IMR-90 (cell line): ENCODE measurements around the gene MRAP. TPM values are rescaled to one million over a fixed set of nuclear protein-coding genes. Genes with fewer than 3 reads are reported as not detected.

ENCODE experiments used
- ATAC-seq: fragments of 200-7000 bp; cut with Tn5 transposase; 2 replicates; pipeline ENCODE4 v1.9.1; 2020; ENCODE audit warnings: low read depth, mild to moderate bottlenecking, moderate library complexity
- BruUV-seq: library from RNA; stranded (reverse); fragments of 400-500 nt; replicated peaks from 2 replicates; lab custom pipeline; 2021; lab: Mats Ljungman, UMichigan
- CTCF ChIA-PET: fragments of 300-600 bp; formaldehyde crosslinking; extraction: SDS; loops from one replicate; lab custom pipeline; 2021; ENCODE audit warnings: antibody characterized with exemption; lab: Yijun Ruan, JAX
- POLR2A ChIA-PET: fragments of 300-600 bp; sonication (Branson Sonifier 250); formaldehyde crosslinking; loops from one replicate; lab custom pipeline; 2022; ENCODE audit warnings: antibody characterized with exemption; ENCODE audit not compliant: unreplicated experiment; lab: Charles Lee
- DNase-seq: peaks from one replicate; pipeline ENCODE4 v3.0.0; 2013
- H2AFZ ChIP-seq: replicated peaks from 2 replicates; pipeline ENCODE3; 2013; ENCODE audit warnings: low read length, mild to moderate bottlenecking; ENCODE audit not compliant: poor library complexity
- H2AK5ac ChIP-seq: 2 replicates; pipeline ENCODE4 v1.6.1; 2013; ENCODE audit warnings: low read depth, low read length, inconsistent platforms
- H2AK9ac ChIP-seq: replicated peaks from 2 replicates; pipeline ENCODE3; 2013; ENCODE audit warnings: mild to moderate bottlenecking, low read depth, low read length, moderate library complexity; ENCODE audit not compliant: poor library complexity
- H2BK120ac ChIP-seq: 2 replicates; pipeline ENCODE4 v1.6.1; 2013; ENCODE audit warnings: low read depth, low read length, inconsistent platforms
- H2BK15ac ChIP-seq: 3 replicates; pipeline ENCODE4 v1.6.1; 2013; ENCODE audit warnings: low read depth, low read length, inconsistent platforms
- H2BK20ac ChIP-seq: 2 replicates; pipeline ENCODE4 v1.6.1; 2013; ENCODE audit warnings: low read depth, mild to moderate bottlenecking, inconsistent platforms, low read length, moderate library complexity
- H2BK5ac ChIP-seq: 2 replicates; pipeline ENCODE4 v1.6.1; 2013; ENCODE audit warnings: mild to moderate bottlenecking, low read depth, low read length, inconsistent platforms; ENCODE audit not compliant: poor library complexity, severe bottlenecking
- H3K14ac ChIP-seq: replicated peaks from 2 replicates; pipeline ENCODE4 v1.6.1; 2013; ENCODE audit warnings: low read depth, low read length, inconsistent platforms
- H3K18ac ChIP-seq: 2 replicates; pipeline ENCODE4 v1.6.1; 2013; ENCODE audit warnings: low read depth, low read length, control low read depth
- H3K23ac ChIP-seq: 2 replicates; pipeline ENCODE4 v1.6.1; 2013; ENCODE audit warnings: low read depth, low read length, inconsistent platforms
- H3K27ac ChIP-seq: 2 replicates; pipeline ENCODE4 v1.5.1; 2013; ENCODE audit warnings: mild to moderate bottlenecking, control low read depth, low read length; ENCODE audit not compliant: insufficient read depth
- H3K27me3 ChIP-seq: 2 replicates; pipeline ENCODE4 v1.6.1; 2013; ENCODE audit warnings: low read length; ENCODE audit not compliant: control insufficient read depth, insufficient read depth
- H3K36me3 ChIP-seq: 2 replicates; pipeline ENCODE4 v1.6.1; 2013; ENCODE audit warnings: low read length, mixed read lengths; ENCODE audit not compliant: control insufficient read depth, insufficient read depth
- H3K4ac ChIP-seq: 2 replicates; pipeline ENCODE4 v1.6.1; 2013; ENCODE audit warnings: low read depth, low read length, inconsistent platforms
- H3K4me1 ChIP-seq: 2 replicates; pipeline ENCODE4 v1.6.1; 2013; ENCODE audit warnings: low read length, mixed read lengths; ENCODE audit not compliant: control insufficient read depth, insufficient read depth
- H3K4me2 ChIP-seq: 2 replicates; pipeline ENCODE4 v1.6.1; 2013; ENCODE audit warnings: low read depth, mild to moderate bottlenecking, control low read depth, low read length, moderate library complexity
- H3K4me3 ChIP-seq: 2 replicates; pipeline ENCODE4 v1.5.1; 2013; ENCODE audit warnings: low read depth, mild to moderate bottlenecking, control low read depth, low read length, moderate library complexity; ENCODE audit not compliant: insufficient read depth
- H3K56ac ChIP-seq: 2 replicates; pipeline ENCODE4 v1.6.1; 2013; ENCODE audit warnings: low read length, inconsistent platforms; ENCODE audit not compliant: insufficient read depth; ENCODE audit errors: extremely low read depth
- H3K79me1 ChIP-seq, 2 experiments: 2 replicates each; pipeline ENCODE4 v1.6.1; 2013; ENCODE audit warnings: low read length in 2 of 2, inconsistent platforms in 1 of 2, low read depth in 1 of 2
- H3K9ac ChIP-seq: 2 replicates; pipeline ENCODE4 v1.6.1; 2013; ENCODE audit warnings: low read depth, low read length, control low read depth
- H3K9me1 ChIP-seq: 2 replicates; pipeline ENCODE4 v1.6.1; 2013; ENCODE audit warnings: low read length, inconsistent platforms; ENCODE audit not compliant: insufficient read depth
- H3K9me3 ChIP-seq: 2 replicates; pipeline ENCODE4 v1.6.1; 2013; ENCODE audit warnings: low read length; ENCODE audit not compliant: control insufficient read depth, insufficient read depth
- H4K20me1 ChIP-seq: 2 replicates; pipeline ENCODE4 v1.6.1; 2013; ENCODE audit warnings: low read length, inconsistent platforms; ENCODE audit not compliant: insufficient read depth
- H4K5ac ChIP-seq: 2 replicates; pipeline ENCODE4 v1.6.1; 2013; ENCODE audit warnings: mild to moderate bottlenecking, low read depth, low read length, control low read depth
- H4K8ac ChIP-seq, 2 experiments: 2 replicates each; pipeline ENCODE4 v1.6.1; 2013; ENCODE audit warnings: low read depth in 2 of 2, low read length in 2 of 2, control low read depth in 1 of 2, inconsistent platforms in 1 of 2
- H4K91ac ChIP-seq: 2 replicates; pipeline ENCODE4 v1.6.1; 2013; ENCODE audit warnings: low read depth, low read length, inconsistent platforms; ENCODE audit not compliant: insufficient read depth
- BHLHE40 ChIP-seq: fragments of 150-350 bp; IDR thresholded peaks from 2 replicates; pipeline ENCODE4 v1.6.1; 2016; ENCODE audit warnings: mild to moderate bottlenecking, low read depth, low read length
- CEBPB ChIP-seq: IDR thresholded peaks from 2 replicates; pipeline ENCODE4 v1.6.1; 2012; ENCODE audit warnings: low read depth, low read length, improper control_type of control experiment
- CHD1 ChIP-seq: IDR thresholded peaks from 2 replicates; pipeline ENCODE4 v1.6.1; 2012; ENCODE audit warnings: low read depth, low read length, improper control_type of control experiment
- FOS ChIP-seq: fragments of 150-350 bp; IDR thresholded peaks from 2 replicates; pipeline ENCODE4 v1.6.1; 2016; ENCODE audit warnings: low read depth, low read length
- MAFK ChIP-seq: IDR thresholded peaks from 2 replicates; pipeline ENCODE4 v1.6.1; 2012; ENCODE audit warnings: low read depth, low read length, improper control_type of control experiment
- MAZ ChIP-seq: IDR thresholded peaks from 2 replicates; pipeline ENCODE4 v1.6.1; 2012; ENCODE audit warnings: low read depth, mild to moderate bottlenecking, low read length, improper control_type of control experiment, moderate library complexity, borderline replicate concordance
- MXI1 ChIP-seq: IDR thresholded peaks from 2 replicates; pipeline ENCODE4 v1.6.1; 2012; ENCODE audit warnings: low read depth, mild to moderate bottlenecking, low read length, moderate library complexity, borderline replicate concordance
- NFE2L2 ChIP-seq: fragments of 150-350 bp; IDR thresholded peaks from 2 replicates; pipeline ENCODE4 v1.6.1; 2016; ENCODE audit warnings: low read depth, mild to moderate bottlenecking, low read length
- POLR2A ChIP-seq: IDR thresholded peaks from 2 replicates; pipeline ENCODE4 v1.6.1; 2012; ENCODE audit warnings: mild to moderate bottlenecking, low read depth, low read length
- RAD21 ChIP-seq: IDR thresholded peaks from 2 replicates; pipeline ENCODE4 v1.6.1; 2012; ENCODE audit warnings: low read length, improper control_type of control experiment
- RCOR1 ChIP-seq: IDR thresholded peaks from 2 replicates; pipeline ENCODE4 v1.6.1; 2012; ENCODE audit warnings: mild to moderate bottlenecking, low read length, improper control_type of control experiment; ENCODE audit not compliant: insufficient replicate concordance
- RFX5 ChIP-seq: IDR thresholded peaks from 2 replicates; pipeline ENCODE4 v1.8.0; 2012; ENCODE audit warnings: low read depth, mild to moderate bottlenecking, low read length, moderate library complexity
- SMC3 ChIP-seq: fragments of 150-350 bp; IDR thresholded peaks from 2 replicates; pipeline ENCODE4 v1.6.1; 2016; ENCODE audit warnings: low read depth, mild to moderate bottlenecking, antibody characterized with exemption, low read length, moderate library complexity
- WGBS, 2 experiments: methylation state at CpG; one replicate each; pipeline versions ENCODE4 v1.1.5 to v1.1.7; 2013; ENCODE audit warnings: missing lambda C conversion rate in 2 of 2; ENCODE audit not compliant: insufficient read length in 1 of 2; ENCODE audit errors: extremely low coverage in 2 of 2; 5-methylcytosine and 5-hydroxymethylcytosine counted together
- dilution Hi-C: fragments of 300-500 bp; cut with HindIII; formaldehyde crosslinking; loops from one replicate; pipeline ENCODE4 v1.14.3; 2018; ENCODE audit warnings: low sequenced_read_pairs; ENCODE audit not compliant: unreplicated experiment
- in situ Hi-C: fragments of 300-500 bp; cut with MboI; formaldehyde crosslinking; loops from 3 replicates; pipeline ENCODE4 v1.14.3; 2019; ENCODE audit warnings: low sequenced_read_pairs, inconsistent platforms, mixed read lengths
- intact Hi-C: fragments of 100-400 bp; cut with micrococcal nuclease; formaldehyde crosslinking; loops from 2 replicates; pipeline ENCODE4 v1.10.0; 2022
- polyA plus RNA-seq, 3 experiments: library from polyadenylated mRNA; depleted of rRNA; stranded (reverse); fragments of >200 nt; gene quantifications; 2 replicates each; pipeline ENCODE4 v1.2.3, GENCODE V29; 2012; ENCODE audit warnings: low replicate concordance in 1 of 3
- total RNA-seq: library from RNA; depleted of rRNA; stranded (reverse); fragments of >200 nt; gene quantifications from 2 replicates; pipeline ENCODE4 v1.2.3, GENCODE V29; 2012
- TF ChIP-seq, protein P1 (sequence below): fragments of 150-350 bp; IDR thresholded peaks from 2 replicates; pipeline ENCODE4 v1.6.1; 2017; ENCODE audit warnings: mild to moderate bottlenecking, antibody characterized with exemption, low read length, low read depth
- TF ChIP-seq, protein P2 (sequence below): conservative IDR thresholded peaks from 2 replicates; pipeline ENCODE4 v1.5.1; 2012; ENCODE audit warnings: mild to moderate bottlenecking, low read depth, low read length, improper control_type of control experiment
- TF ChIP-seq, protein P3 (sequence below): fragments of 150-350 bp; IDR thresholded peaks from 2 replicates; pipeline ENCODE4 v1.6.1; 2016; ENCODE audit warnings: low read depth, mild to moderate bottlenecking, low read length, moderate library complexity, borderline replicate concordance

Gene MRAP
- total and polyA plus RNA-seq, 2 of the 4 experiments (the other 2 are of a cell fraction): not detected

DNA sequence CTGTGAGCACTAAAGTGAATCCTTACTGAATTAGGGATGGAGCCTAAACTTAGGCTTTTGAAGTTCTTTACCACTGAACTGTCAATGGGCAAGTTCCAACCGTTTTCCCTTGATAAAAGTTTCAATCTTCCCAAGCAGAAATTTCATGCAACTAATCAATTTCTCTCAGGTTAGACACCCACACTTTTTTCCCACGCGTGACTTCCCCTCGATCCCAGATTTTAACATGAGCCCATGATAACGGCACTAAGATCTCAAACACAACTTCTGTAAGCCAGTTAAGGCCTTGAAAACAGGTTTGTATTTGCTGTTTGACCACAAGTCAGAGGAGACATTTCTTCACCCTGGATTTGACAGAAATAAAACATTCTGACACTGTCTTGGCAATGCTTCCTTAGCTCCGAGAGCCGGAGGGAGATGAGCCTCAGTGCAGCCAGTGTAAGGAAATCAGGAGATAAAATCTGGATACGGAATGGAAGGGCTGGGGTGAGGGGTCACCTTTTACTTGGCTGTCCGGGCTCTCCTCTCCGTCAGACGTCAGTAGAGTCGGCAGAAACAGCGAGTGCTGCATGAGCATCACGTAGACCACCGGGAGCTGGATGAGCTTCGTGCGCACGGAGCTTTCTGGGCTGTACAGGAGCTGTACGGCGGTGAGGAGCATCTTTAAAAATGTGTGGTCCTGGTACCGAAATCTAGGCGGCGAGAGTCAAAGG is 39.7 kb downstream of the MRAP start:
- in situ Hi-C loops: no loop called here
- no peak overlapping the region for H3K27ac ChIP-seq
- ATAC-seq (no peak), DNase-seq (no peak)
- no peaks in the 10 kb centered on the region for H3K9me3 ChIP-seq
- no peak overlapping the region for H2BK15ac ChIP-seq
- no peaks in the 10 kb centered on the region for H3K4me1 ChIP-seq
- H3K36me3 ChIP-seq: peaks cover 53% of the 10 kb centered on the region
- no peak overlapping the region for H3K9ac ChIP-seq
- H3K79me1 ChIP-seq: peaks cover 5 to 10% of the 10 kb centered on the region in 2 experiments; a peak in 2 of 4 replicates
- CTCF ChIA-PET: interaction anchor here (0.7 kb wide), 1 partner anchor 12 kb away, joined by 3 read pairs; no protein-coding TSS in a partner anchor
- no peaks in the 10 kb centered on the region for H3K27me3 ChIP-seq
- WGBS, 2 experiments: 96% methylated on average over 11 of the region's 23 CpGs; no CpG with 5 or more reads in 1 of the 2 experiments
- no peak overlapping the region for H3K4me2 ChIP-seq
- H4K91ac ChIP-seq: no peak overlapping the region
- intact Hi-C loops: no loop called here
- H2BK20ac ChIP-seq: no peak overlapping the region
- no peak overlapping the region for H3K18ac ChIP-seq
- no peak overlapping the region for H2AK9ac ChIP-seq
- no peak overlapping the region for H3K14ac ChIP-seq
- TF ChIP-seq RCOR1 (no peak), MAZ (no peak), MAFK (no peak), CHD1 (no peak), BHLHE40 (no peak), NFE2L2 (no peak), CEBPB (no peak), FOS (no peak), POLR2A (no peak), RAD21 (no peak), SMC3 (no peak), RFX5 (no peak), MXI1 (no peak)
- TF ChIP-seq, protein P1, sequence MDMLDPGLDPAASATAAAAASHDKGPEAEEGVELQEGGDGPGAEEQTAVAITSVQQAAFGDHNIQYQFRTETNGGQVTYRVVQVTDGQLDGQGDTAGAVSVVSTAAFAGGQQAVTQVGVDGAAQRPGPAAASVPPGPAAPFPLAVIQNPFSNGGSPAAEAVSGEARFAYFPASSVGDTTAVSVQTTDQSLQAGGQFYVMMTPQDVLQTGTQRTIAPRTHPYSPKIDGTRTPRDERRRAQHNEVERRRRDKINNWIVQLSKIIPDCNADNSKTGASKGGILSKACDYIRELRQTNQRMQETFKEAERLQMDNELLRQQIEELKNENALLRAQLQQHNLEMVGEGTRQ: no peak
- TF ChIP-seq, protein P2, sequence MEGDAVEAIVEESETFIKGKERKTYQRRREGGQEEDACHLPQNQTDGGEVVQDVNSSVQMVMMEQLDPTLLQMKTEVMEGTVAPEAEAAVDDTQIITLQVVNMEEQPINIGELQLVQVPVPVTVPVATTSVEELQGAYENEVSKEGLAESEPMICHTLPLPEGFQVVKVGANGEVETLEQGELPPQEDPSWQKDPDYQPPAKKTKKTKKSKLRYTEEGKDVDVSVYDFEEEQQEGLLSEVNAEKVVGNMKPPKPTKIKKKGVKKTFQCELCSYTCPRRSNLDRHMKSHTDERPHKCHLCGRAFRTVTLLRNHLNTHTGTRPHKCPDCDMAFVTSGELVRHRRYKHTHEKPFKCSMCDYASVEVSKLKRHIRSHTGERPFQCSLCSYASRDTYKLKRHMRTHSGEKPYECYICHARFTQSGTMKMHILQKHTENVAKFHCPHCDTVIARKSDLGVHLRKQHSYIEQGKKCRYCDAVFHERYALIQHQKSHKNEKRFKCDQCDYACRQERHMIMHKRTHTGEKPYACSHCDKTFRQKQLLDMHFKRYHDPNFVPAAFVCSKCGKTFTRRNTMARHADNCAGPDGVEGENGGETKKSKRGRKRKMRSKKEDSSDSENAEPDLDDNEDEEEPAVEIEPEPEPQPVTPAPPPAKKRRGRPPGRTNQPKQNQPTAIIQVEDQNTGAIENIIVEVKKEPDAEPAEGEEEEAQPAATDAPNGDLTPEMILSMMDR: no peak
- TF ChIP-seq, protein P3, sequence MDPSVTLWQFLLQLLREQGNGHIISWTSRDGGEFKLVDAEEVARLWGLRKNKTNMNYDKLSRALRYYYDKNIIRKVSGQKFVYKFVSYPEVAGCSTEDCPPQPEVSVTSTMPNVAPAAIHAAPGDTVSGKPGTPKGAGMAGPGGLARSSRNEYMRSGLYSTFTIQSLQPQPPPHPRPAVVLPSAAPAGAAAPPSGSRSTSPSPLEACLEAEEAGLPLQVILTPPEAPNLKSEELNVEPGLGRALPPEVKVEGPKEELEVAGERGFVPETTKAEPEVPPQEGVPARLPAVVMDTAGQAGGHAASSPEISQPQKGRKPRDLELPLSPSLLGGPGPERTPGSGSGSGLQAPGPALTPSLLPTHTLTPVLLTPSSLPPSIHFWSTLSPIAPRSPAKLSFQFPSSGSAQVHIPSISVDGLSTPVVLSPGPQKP: no peak
- H2AK5ac ChIP-seq: no peak overlapping the region
- no peaks in the 10 kb centered on the region for H4K20me1 ChIP-seq
- H2AFZ ChIP-seq: no peak overlapping the region
- H3K9me1 ChIP-seq: no peaks in the 10 kb centered on the region
- H3K23ac ChIP-seq: no peak overlapping the region
- POLR2A ChIA-PET: no interaction called here
- no peak overlapping the region for H4K5ac ChIP-seq
- H2BK120ac ChIP-seq: no peak overlapping the region
- no peak overlapping the region for H4K8ac ChIP-seq
- no peak overlapping the region for H3K4me3 ChIP-seq
- no peak overlapping the region for H2BK5ac ChIP-seq
- dilution Hi-C loops: no loop called here
- no peak overlapping the region for H3K4ac ChIP-seq
- BruUV-seq: no TSS peak
- no peak overlapping the region for H3K56ac ChIP-seq
